ENCODE results near the gene PCSK2. TPM values are rescaled to one million over a fixed set of nuclear protein-coding genes. Genes with fewer than 3 reads are reported as not detected.

The PCSK2 gene
- total RNA-seq, 4 donors from 2014 or later = under 0.01 to 0.18 (median 0.18) TPM; not detected in 1

- TF ChIP-seq POLR2A (IDR thresholded peaks at IDR 0.05) = no peak
- TF ChIP-seq, protein P1, sequence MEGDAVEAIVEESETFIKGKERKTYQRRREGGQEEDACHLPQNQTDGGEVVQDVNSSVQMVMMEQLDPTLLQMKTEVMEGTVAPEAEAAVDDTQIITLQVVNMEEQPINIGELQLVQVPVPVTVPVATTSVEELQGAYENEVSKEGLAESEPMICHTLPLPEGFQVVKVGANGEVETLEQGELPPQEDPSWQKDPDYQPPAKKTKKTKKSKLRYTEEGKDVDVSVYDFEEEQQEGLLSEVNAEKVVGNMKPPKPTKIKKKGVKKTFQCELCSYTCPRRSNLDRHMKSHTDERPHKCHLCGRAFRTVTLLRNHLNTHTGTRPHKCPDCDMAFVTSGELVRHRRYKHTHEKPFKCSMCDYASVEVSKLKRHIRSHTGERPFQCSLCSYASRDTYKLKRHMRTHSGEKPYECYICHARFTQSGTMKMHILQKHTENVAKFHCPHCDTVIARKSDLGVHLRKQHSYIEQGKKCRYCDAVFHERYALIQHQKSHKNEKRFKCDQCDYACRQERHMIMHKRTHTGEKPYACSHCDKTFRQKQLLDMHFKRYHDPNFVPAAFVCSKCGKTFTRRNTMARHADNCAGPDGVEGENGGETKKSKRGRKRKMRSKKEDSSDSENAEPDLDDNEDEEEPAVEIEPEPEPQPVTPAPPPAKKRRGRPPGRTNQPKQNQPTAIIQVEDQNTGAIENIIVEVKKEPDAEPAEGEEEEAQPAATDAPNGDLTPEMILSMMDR (IDR thresholded peaks at IDR 0.05) = no peak
- intact Hi-C loops (cut with DNase I) = no loop called here
- 55 to 65% methylated on average over 13 of the region's 13 CpGs for WGBS, 2 donors
- H3K36me3 ChIP-seq = no peaks in the 10 kb centered on the region
- no peak overlapping the region for H3K27ac ChIP-seq
- no peaks in the 10 kb centered on the region for H3K4me1 ChIP-seq
- DNase-seq = no peak
- no peaks in the 10 kb centered on the region for H3K9me3 ChIP-seq
- peaks cover 0 to 11% (median 0%) of the 10 kb centered on the region in 4 donors for H3K27me3 ChIP-seq
- H3K4me3 ChIP-seq = no peak overlapping the region
Measured at GRCh38 chr20:17343656-17344452, 117.0 kb downstream of the PCSK2 start.

- Histone ChIP-seq H3K4me3 (no peak overlapping the region), H3K9me3 (no peaks in the 10 kb centered on the region), H3K36me3 (no peaks in the 10 kb centered on the region), H3K27ac (no peak overlapping the region), H3K4me1 (no peaks in the 10 kb centered on the region), H3K27me3 (peaks cover 0 to 11% (median 0%) of the 10 kb centered on the region in 4 donors)
- intact Hi-C loops (cut with DNase I) = no loop called here
- TF ChIP-seq POLR2A (IDR thresholded peaks at IDR 0.05) = no peak
- TF ChIP-seq, protein P1 (IDR thresholded peaks at IDR 0.05) = no peak
- WGBS, 2 donors = 40 to 75% methylated on average over 2 of the region's 2 CpGs
- DNase-seq = no peak
Measured at GRCh38 chr20:17344790-17345189, 118.0 kb downstream of the PCSK2 start.

- Histone ChIP-seq H3K27me3 (peaks cover 0 to 11% (median 0%) of the 10 kb centered on the region in 4 donors), H3K27ac (no peak overlapping the region), H3K36me3 (no peaks in the 10 kb centered on the region), H3K4me3 (no peak overlapping the region), H3K9me3 (no peaks in the 10 kb centered on the region), H3K4me1 (no peaks in the 10 kb centered on the region)
- no peak for DNase-seq
- WGBS, 2 donors = 47 to 61% methylated on average over 2 of the region's 2 CpGs
- TF ChIP-seq, protein P1 (IDR thresholded peaks at IDR 0.05) = no peak
- no peak for TF ChIP-seq POLR2A (IDR thresholded peaks at IDR 0.05)
- intact Hi-C loops (cut with DNase I) = no loop called here
Measured at GRCh38 chr20:17345321-17345720, 118.5 kb downstream of the PCSK2 start.

DNA sequence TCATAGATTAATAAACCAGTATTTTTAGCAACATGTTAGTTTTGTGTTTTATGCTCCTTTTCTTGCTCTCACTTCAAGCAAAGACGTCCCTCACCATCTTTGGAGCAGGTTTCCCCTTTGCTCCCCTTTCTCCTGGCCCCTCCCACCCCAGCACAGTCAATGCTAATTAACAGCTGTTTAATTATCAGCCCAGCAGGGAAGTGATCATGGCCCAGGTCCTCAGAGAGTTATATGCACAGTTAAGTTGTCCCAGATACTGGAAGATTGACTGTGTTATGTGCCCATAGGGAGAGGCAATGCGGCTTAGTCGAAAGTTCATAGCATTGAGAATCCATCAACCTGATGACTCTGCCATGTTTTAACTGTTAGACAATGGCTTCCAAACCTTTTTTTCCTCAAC is 123.5 kb downstream of the PCSK2 start:
- H3K36me3 ChIP-seq = no peaks in the 10 kb centered on the region
- intact Hi-C loops (cut with DNase I) = no loop called here
- H3K27ac ChIP-seq = no peak overlapping the region
- H3K4me3 ChIP-seq = no peak overlapping the region
- TF ChIP-seq POLR2A (IDR thresholded peaks at IDR 0.05) = no peak
- TF ChIP-seq, protein P1 (IDR thresholded peaks at IDR 0.05) = no peak
- no peaks in the 10 kb centered on the region for H3K9me3 ChIP-seq
- 59 to 83% methylated on average over 3 of the region's 3 CpGs for WGBS, 2 donors
- DNase-seq = no peak
- no peaks in the 10 kb centered on the region for H3K4me1 ChIP-seq
- peaks cover 0 to 11% (median 0%) of the 10 kb centered on the region in 4 donors for H3K27me3 ChIP-seq

GRCh38 chr20:17357238-17357637 is 130.4 kb downstream of the PCSK2 start:
- Histone ChIP-seq H3K36me3 (no peaks in the 10 kb centered on the region), H3K27me3 (no peaks in the 10 kb centered on the region), H3K4me3 (no peak overlapping the region), H3K27ac (no peak overlapping the region), H3K9me3 (no peaks in the 10 kb centered on the region), H3K4me1 (peaks cover 0 to 18% (median 0%) of the 10 kb centered on the region in 3 donors)
- intact Hi-C loops (cut with DNase I) = no loop called here
- 46 to 58% methylated on average over 2 of the region's 2 CpGs for WGBS, 2 donors
- no peak for DNase-seq
- TF ChIP-seq POLR2A (IDR thresholded peaks at IDR 0.05) = no peak
- TF ChIP-seq, protein P1 (IDR thresholded peaks at IDR 0.05) = no peak

Data from esophagus squamous epithelium (tissue), 5 donors.